ENCODE measurements around the gene RUNX2. TPM values are rescaled to one million over a fixed set of nuclear protein-coding genes. Genes with fewer than 3 reads are reported as not detected.

RUNX2 gene
- polyA plus RNA-seq, 1 of the 3 experiments (the other 2 are of a cell fraction): 4.4 TPM

GRCh38 chr6:45540375-45540920 is 212.3 kb downstream of the RUNX2 start:
- CTCF ChIA-PET: no interaction called here

More at GRCh38 chr6:45540375-45540920, 212.3 kb downstream of the RUNX2 start:
- Histone ChIP-seq H3K4me1 (ENCODE audit: control insufficient read depth in 1 of 2, insufficient read depth in 2 of 2, low read depth in 1 of 2, low read length in 1 of 2) (peaks cover 0 to 7% of the 10 kb centered on the region in 2 experiments; a peak in 1 of 4 replicates), H3K4me3 (ENCODE audit: low read depth in 2 of 2, low read length in 1 of 2) (no peak overlapping the region), H2AFZ (ENCODE audit: low read depth) (no peak overlapping the region), H3K9me3 (no peaks in the 10 kb centered on the region), H3K9ac (no peak overlapping the region), H3K9me2 (no peaks in the 10 kb centered on the region), H4K20me1 (ENCODE audit: insufficient read depth) (no peaks in the 10 kb centered on the region), H3K27ac (ENCODE audit: low read depth in 2 of 2, low read length in 1 of 2) (no peak overlapping the region), H3K4me2 (no peak overlapping the region), H3K27me3 (ENCODE audit: insufficient read depth) (no peaks in the 10 kb centered on the region), H3K79me2 (ENCODE audit: insufficient read depth) (no peaks in the 10 kb centered on the region), H3K36me3 (replicated peaks in 1 of 2; ENCODE audit: control insufficient read depth in 1 of 2, insufficient read depth in 2 of 2, low read length in 1 of 2) (no peaks in the 10 kb centered on the region), H3F3A (replicated peaks; ENCODE audit: insufficient read depth) (no peaks in the 10 kb centered on the region)
- WGBS (ENCODE audit: low lambda C conversion rate): 56% methylated on average over 6 of the region's 6 CpGs
- no peak for DNase-seq
- POLR2A ChIA-PET: no interaction called here
- TF ChIP-seq USF2 (IDR thresholded peaks at IDR 0.05; ENCODE audit: borderline replicate concordance, low read depth, low read length) (no peak), SMC3 (IDR thresholded peaks at IDR 0.05; ENCODE audit: low read depth, low read length) (no peak), JUND (IDR thresholded peaks at IDR 0.05) (no peak), USF1 (IDR thresholded peaks at IDR 0.05; ENCODE audit: borderline replicate concordance, low read depth) (no peak), ELF1 (IDR thresholded peaks at IDR 0.05) (no peak), CHD2 (IDR thresholded peaks at IDR 0.05; ENCODE audit: low read length, partially characterized antibody) (no peak), RXRA (IDR thresholded peaks at IDR 0.05; ENCODE audit: borderline replicate concordance, low read depth) (no peak), TEAD4 (IDR thresholded peaks at IDR 0.05; ENCODE audit: borderline replicate concordance, insufficient read depth) (no peak), FOXJ3 (CRISPR knock-in tag; IDR thresholded peaks at IDR 0.05) (no peak), CTCF (IDR thresholded peaks at IDR 0.05) (no peak), REST (IDR thresholded peaks at IDR 0.05; ENCODE audit: low read depth, low read length) (no peak), MXI1 (IDR thresholded peaks at IDR 0.05; ENCODE audit: low read depth, low read length) (no peak), RCOR1 (IDR thresholded peaks at IDR 0.05; ENCODE audit: low read length) (no peak), TCF12 (IDR thresholded peaks at IDR 0.05) (no peak), PBX3 (IDR thresholded peaks at IDR 0.05) (no peak), EP300 (IDR thresholded peaks at IDR 0.05; ENCODE audit: borderline replicate concordance in 1 of 2, low read depth in 1 of 2, low read length in 1 of 2) (no peak), ZBTB33 (IDR thresholded peaks at IDR 0.05; ENCODE audit: borderline replicate concordance, low read depth) (no peak), SIN3A (IDR thresholded peaks at IDR 0.05; ENCODE audit: borderline replicate concordance, low read depth, low read length) (no peak), MAX (IDR thresholded peaks at IDR 0.05; ENCODE audit: low read depth) (no peak), FOSL2 (IDR thresholded peaks at IDR 0.05; ENCODE audit: borderline replicate concordance, low read depth) (no peak)
